GM12878 (cell line): Measurements from ENCODE around the gene CLDN12. TPM values are rescaled to one million over a fixed set of nuclear protein-coding genes. Genes with fewer than 3 reads are reported as not detected.

ENCODE experiments used
- ATAC-seq: fragments of 200-7000 bp; cut with Tn5 transposase; 3 replicates; pipeline ENCODE4 v1.9.1; 2020; ENCODE audit warnings: mild to moderate bottlenecking, moderate library complexity
- BruUV-seq: library from RNA; stranded (reverse); fragments of 400-500 nt; replicated peaks from 2 replicates; lab custom pipeline; 2021; lab: Mats Ljungman, UMichigan
- CTCF ChIA-PET: fragments of 300-600 bp; sonication (Branson Sonifier 250); formaldehyde crosslinking; extraction: SDS; loops from one replicate; lab custom pipeline; 2021; ENCODE audit warnings: inconsistent platforms; lab: Yijun Ruan, JAX
- POLR2A ChIA-PET: fragments of 350-600 bp; formaldehyde crosslinking; extraction: SDS; loops from one replicate; lab custom pipeline; 2021; ENCODE audit warnings: inconsistent platforms; lab: Charles Lee
- RAD21 ChIA-PET: fragments of 300-600 bp; sonication (Branson Sonifier 250); formaldehyde crosslinking; loops from one replicate; lab custom pipeline; 2023; ENCODE audit warnings: antibody characterized with exemption; ENCODE audit not compliant: unreplicated experiment; lab: Charles Lee
- SMC1A ChIA-PET: fragments of 300-600 bp; sonication (Branson Sonifier 250); formaldehyde crosslinking; loops from one replicate; lab custom pipeline; 2023; ENCODE audit not compliant: unreplicated experiment, uncharacterized antibody; lab: Charles Lee
- DNase-seq: peaks from one replicate; pipeline ENCODE4 v3.0.0-alpha.2; 2011; ENCODE audit warnings: low read depth, low spot score
- FAIRE-seq: peaks from 3 replicates; lab custom pipeline; 2011; peaks lifted over from hg19 to GRCh38; lab: Jason Lieb, UNC
- H2AFZ ChIP-seq: 2 replicates; pipeline ENCODE4 v1.6.0; 2011; ENCODE audit warnings: low read depth, low read length, control low read depth; ENCODE audit not compliant: control insufficient read depth
- H3K27ac ChIP-seq: 2 replicates; pipeline ENCODE4 v1.5.1; 2011; ENCODE audit warnings: control low read depth; ENCODE audit not compliant: control insufficient read depth, insufficient read depth
- H3K27me3 ChIP-seq, 2 experiments: replicated peaks in 1 of 2; 2 replicates each; pipeline versions ENCODE4 v1.6.0 to v1.6.1; 2011; ENCODE audit warnings: low read length in 1 of 2; ENCODE audit not compliant: control insufficient read depth in 2 of 2, insufficient read depth in 2 of 2
- H3K36me3 ChIP-seq, 2 experiments: 2 replicates each; pipeline ENCODE4 v1.5.1; 2011; ENCODE audit warnings: low read length in 1 of 2; ENCODE audit not compliant: control insufficient read depth in 2 of 2, insufficient read depth in 2 of 2
- H3K4me1 ChIP-seq: 2 replicates; pipeline ENCODE4 v1.6.1; 2011; ENCODE audit warnings: mild to moderate bottlenecking, low read length, moderate library complexity, mixed read lengths; ENCODE audit not compliant: control insufficient read depth, insufficient read depth
- H3K4me2 ChIP-seq: 2 replicates; pipeline ENCODE4 v1.6.0; 2011; ENCODE audit warnings: control low read depth; ENCODE audit not compliant: control insufficient read depth, insufficient read depth
- H3K4me3 ChIP-seq: fragments of 200-600 bp; sonication (generic); 2 replicates; pipeline ENCODE4 v1.5.1; 2016
- H3K79me2 ChIP-seq: 2 replicates; pipeline ENCODE4 v1.6.0; 2011; ENCODE audit warnings: low read length; ENCODE audit not compliant: control insufficient read depth, insufficient read depth
- H3K9ac ChIP-seq: 2 replicates; pipeline ENCODE4 v1.8.0; 2011; ENCODE audit warnings: low read length, control low read depth, mixed read lengths; ENCODE audit not compliant: control insufficient read depth, insufficient read depth
- H3K9me3 ChIP-seq: replicated peaks from 3 replicates; pipeline ENCODE4 v1.5.1; 2011; ENCODE audit warnings: mild to moderate bottlenecking, low read length; ENCODE audit not compliant: control insufficient read depth, insufficient read depth
- H4K20me1 ChIP-seq: 2 replicates; pipeline ENCODE4 v1.6.0; 2011; ENCODE audit not compliant: control insufficient read depth, insufficient read depth
- BRCA1 ChIP-seq: IDR thresholded peaks from 2 replicates; pipeline ENCODE4 v1.6.1; 2011; ENCODE audit warnings: low read depth, low read length, improper control_type of control experiment
- CHD4 ChIP-seq: fragments of 200-600 bp; sonication (generic); IDR thresholded peaks from 2 replicates; pipeline ENCODE4 v1.6.1; 2016; ENCODE audit warnings: mild to moderate bottlenecking
- CREB1 ChIP-seq: IDR thresholded peaks from 2 replicates; pipeline ENCODE4 v1.6.1; 2012; ENCODE audit warnings: low read depth, mild to moderate bottlenecking, inconsistent platforms
- EP300 ChIP-seq, 2 experiments: fragments of 150-350 bp in 1 of 2; IDR thresholded peaks; 2 replicates each; pipeline ENCODE4 v1.6.1; 2011 to 2012; ENCODE audit warnings: low read depth in 2 of 2, low read length in 2 of 2, borderline replicate concordance in 1 of 2, improper control_type of control experiment in 1 of 2, inconsistent platforms in 1 of 2; ENCODE audit not compliant: control insufficient read depth in 1 of 2
- HCFC1 ChIP-seq: fragments of 150-350 bp; IDR thresholded peaks from 2 replicates; pipeline ENCODE4 v1.6.1; 2014; ENCODE audit warnings: low read length
- IKZF1 ChIP-seq: fragments of 450-650 bp; conservative IDR thresholded peaks from 2 replicates; pipeline ENCODE4 v1.6.1; 2017; ENCODE audit warnings: antibody characterized with exemption, mild to moderate bottlenecking
- IRF4 ChIP-seq: IDR thresholded peaks from 2 replicates; pipeline ENCODE4 v1.6.1; 2011; ENCODE audit warnings: low read depth, low read length
- JUND ChIP-seq: IDR thresholded peaks from 2 replicates; pipeline ENCODE4 v1.6.1; 2012; ENCODE audit warnings: low read depth, mild to moderate bottlenecking, low read length, improper control_type of control experiment, moderate library complexity
- MYC ChIP-seq: IDR thresholded peaks from 2 replicates; pipeline ENCODE4 v1.6.1; 2011; ENCODE audit warnings: mild to moderate bottlenecking, low read length, moderate library complexity, inconsistent platforms; ENCODE audit not compliant: insufficient read depth, insufficient replicate concordance, insufficient read length, severe bottlenecking
- NFIC ChIP-seq: IDR thresholded peaks from 2 replicates; pipeline ENCODE4 v1.6.1; 2012; ENCODE audit warnings: low read depth, mild to moderate bottlenecking, inconsistent platforms, low read length, moderate library complexity
- NR2F1 ChIP-seq: fragments of 450-650 bp; conservative IDR thresholded peaks from 2 replicates; pipeline ENCODE4 v1.6.1; 2017; ENCODE audit warnings: mild to moderate bottlenecking
- PAX5 ChIP-seq: IDR thresholded peaks from 2 replicates; pipeline ENCODE4 v1.6.1; 2011; ENCODE audit warnings: low read depth, low read length, borderline replicate concordance
- RAD51 ChIP-seq: fragments of 450-650 bp; IDR thresholded peaks from 2 replicates; pipeline ENCODE4 v1.6.1; 2016; ENCODE audit warnings: moderate library complexity, mild to moderate bottlenecking, inconsistent platforms
- RB1 ChIP-seq: fragments of 450-650 bp; formaldehyde crosslinking; IDR thresholded peaks from 2 replicates; pipeline ENCODE4 v1.6.1; 2017; ENCODE audit warnings: mild to moderate bottlenecking, borderline replicate concordance
- SP1 ChIP-seq: IDR thresholded peaks from one replicate; pipeline ENCODE4 v1.6.1; 2011; ENCODE audit warnings: low read depth, low read length
- TBL1XR1 ChIP-seq: IDR thresholded peaks from 2 replicates; pipeline ENCODE4 v1.6.1; 2012; ENCODE audit warnings: low read depth, low read length, improper control_type of control experiment
- ZNF217 ChIP-seq: fragments of 450-650 bp; IDR thresholded peaks from 2 replicates; pipeline ENCODE4 v1.6.1; 2017; ENCODE audit warnings: antibody characterized with exemption, mild to moderate bottlenecking
- ZNF274 ChIP-seq: IDR thresholded peaks from one replicate; pipeline ENCODE4 v1.8.0; 2011; ENCODE audit not compliant: insufficient read length, insufficient read depth
- ZZZ3 ChIP-seq: IDR thresholded peaks from 2 replicates; pipeline ENCODE4 v1.6.1; 2011; ENCODE audit warnings: low read depth; ENCODE audit not compliant: control insufficient read depth, insufficient read length
- WGBS: methylation state at CpG from one replicate; pipeline ENCODE4 v1.1.6; 2016; ENCODE audit warnings: low lambda C conversion rate; ENCODE audit not compliant: insufficient replicate concordance, insufficient coverage; ENCODE audit errors: missing lambda C conversion rate; 5-methylcytosine and 5-hydroxymethylcytosine counted together
- in situ Hi-C: fragments of 300-500 bp; cut with MboI; formaldehyde crosslinking; loops from 9 replicates; pipeline ENCODE4 v1.14.3; 2018; ENCODE audit warnings: mixed read lengths
- intact Hi-C: fragments of 100-400 bp; cut with micrococcal nuclease; formaldehyde crosslinking; loops from one replicate; pipeline ENCODE4 v1.14.2; 2022; ENCODE audit not compliant: unreplicated experiment
- polyA plus RNA-seq, 11 experiments: library from polyadenylated mRNA; depleted of rRNA in 4 of 11; unstranded in 6 of 11; stranded (reverse) in 5 of 11; fragments of >200 nt; fragmentation: Nextera tagmentation in 4 of 11; fragmentation: Illumina TruSeq in 1 of 11; extraction: Ambion mirVana in 4 of 11; extraction: Trizol in 1 of 11; gene quantifications; 1 replicate in 1 of 11; 2 replicates in 10 of 11; pipeline versions ENCODE4 v1.2.1 to v1.2.3, GENCODE V29; 2011 to 2016; ENCODE audit warnings: inconsistent platforms in 2 of 11, missing spikeins in 2 of 11, low read depth in 1 of 11
- total RNA-seq, 4 experiments: library from RNA; depleted of rRNA in 3 of 4; stranded (reverse); fragments of >200 nt in 3 of 4; fragmentation: Illumina TruSeq in 1 of 4; extraction: Trizol in 1 of 4; gene quantifications; 2 replicates each; pipeline versions ENCODE4 v1.2.1 to v1.2.3, GENCODE V29; 2013 to 2021
- TF ChIP-seq, protein P1 (sequence below): fragments of 450-650 bp; IDR thresholded peaks from 2 replicates; pipeline ENCODE4 v1.6.1; 2017; ENCODE audit warnings: borderline replicate concordance
- TF ChIP-seq, protein P2 (sequence below): fragments of 450-650 bp; IDR thresholded peaks from 2 replicates; pipeline ENCODE4 v1.6.1; 2017; ENCODE audit warnings: low read depth, mild to moderate bottlenecking, moderate library complexity
- TF ChIP-seq, protein P3 (sequence below): IDR thresholded peaks from 2 replicates; pipeline ENCODE4 v1.6.1; 2012; ENCODE audit warnings: low read depth, low read length, improper control_type of control experiment

Gene CLDN12
- total and polyA plus RNA-seq, 10 of the 15 experiments (the other 5 are each of a cell fraction or from before 2014, with no cell fraction given): 3.1 to 41.1 (median 6.8) TPM

DNA sequence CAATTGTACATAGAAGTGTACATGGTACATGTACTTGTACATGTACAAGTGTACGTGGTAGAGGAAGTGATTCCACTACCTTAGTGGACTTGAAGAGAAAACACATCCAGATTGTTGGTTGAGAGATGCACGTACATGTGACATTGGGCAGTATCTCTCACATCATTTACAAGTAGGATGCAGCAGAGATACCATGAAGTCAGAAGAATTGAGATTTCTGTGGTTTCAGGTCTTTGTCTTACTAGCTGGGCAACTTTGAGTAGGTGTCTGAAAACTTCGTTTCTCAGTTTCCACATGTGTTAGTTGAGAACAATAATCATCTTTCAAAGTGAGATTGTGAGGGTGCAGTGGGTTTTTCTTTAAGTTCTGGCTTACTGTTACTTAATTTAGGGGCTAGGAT lies 21.5 kb downstream of the CLDN12 start:
- peak; percentile 94 for ATAC-seq
- RAD21 ChIA-PET: interaction anchor here (0.8 to 1.6 kb wide), 3 partner anchors 112 to 184 kb away, joined by 3 read pairs; no protein-coding TSS in a partner anchor
- TF ChIP-seq SP1 (no peak), ZNF274 (no peak), NFIC (no peak), RB1 (no peak), CREB1 (0 out of 2 replicates have a peak, but pooled peaks have one; percentile 43), PAX5 (no peak), RAD51 (peak; percentile 64), CHD4 (no peak), EP300 (IDR thresholded peaks at IDR 0.05; ENCODE audit: borderline replicate concordance in 1 of 2, control insufficient read depth in 1 of 2, low read depth in 2 of 2, low read length in 2 of 2) (peak; percentile 67 to 86; a peak in 3 of 4 replicates), IKZF1 (peak; percentile 49; the same call in 1 of the 2 replicates), NR2F1 (no peak), IRF4 (peak; percentile 16; the same call in 1 of the 2 replicates), ZNF217 (no peak; the same call in 1 of the 2 replicates), BRCA1 (no peak), JUND (no peak), ZZZ3 (no peak), HCFC1 (no peak), TBL1XR1 (no peak), MYC (no peak)
- TF ChIP-seq, protein P1, sequence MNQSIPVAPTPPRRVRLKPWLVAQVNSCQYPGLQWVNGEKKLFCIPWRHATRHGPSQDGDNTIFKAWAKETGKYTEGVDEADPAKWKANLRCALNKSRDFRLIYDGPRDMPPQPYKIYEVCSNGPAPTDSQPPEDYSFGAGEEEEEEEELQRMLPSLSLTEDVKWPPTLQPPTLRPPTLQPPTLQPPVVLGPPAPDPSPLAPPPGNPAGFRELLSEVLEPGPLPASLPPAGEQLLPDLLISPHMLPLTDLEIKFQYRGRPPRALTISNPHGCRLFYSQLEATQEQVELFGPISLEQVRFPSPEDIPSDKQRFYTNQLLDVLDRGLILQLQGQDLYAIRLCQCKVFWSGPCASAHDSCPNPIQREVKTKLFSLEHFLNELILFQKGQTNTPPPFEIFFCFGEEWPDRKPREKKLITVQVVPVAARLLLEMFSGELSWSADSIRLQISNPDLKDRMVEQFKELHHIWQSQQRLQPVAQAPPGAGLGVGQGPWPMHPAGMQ: no peak
- TF ChIP-seq, protein P2, sequence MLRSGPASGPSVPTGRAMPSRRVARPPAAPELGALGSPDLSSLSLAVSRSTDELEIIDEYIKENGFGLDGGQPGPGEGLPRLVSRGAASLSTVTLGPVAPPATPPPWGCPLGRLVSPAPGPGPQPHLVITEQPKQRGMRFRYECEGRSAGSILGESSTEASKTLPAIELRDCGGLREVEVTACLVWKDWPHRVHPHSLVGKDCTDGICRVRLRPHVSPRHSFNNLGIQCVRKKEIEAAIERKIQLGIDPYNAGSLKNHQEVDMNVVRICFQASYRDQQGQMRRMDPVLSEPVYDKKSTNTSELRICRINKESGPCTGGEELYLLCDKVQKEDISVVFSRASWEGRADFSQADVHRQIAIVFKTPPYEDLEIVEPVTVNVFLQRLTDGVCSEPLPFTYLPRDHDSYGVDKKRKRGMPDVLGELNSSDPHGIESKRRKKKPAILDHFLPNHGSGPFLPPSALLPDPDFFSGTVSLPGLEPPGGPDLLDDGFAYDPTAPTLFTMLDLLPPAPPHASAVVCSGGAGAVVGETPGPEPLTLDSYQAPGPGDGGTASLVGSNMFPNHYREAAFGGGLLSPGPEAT: peak; percentile 73
- TF ChIP-seq, protein P3, sequence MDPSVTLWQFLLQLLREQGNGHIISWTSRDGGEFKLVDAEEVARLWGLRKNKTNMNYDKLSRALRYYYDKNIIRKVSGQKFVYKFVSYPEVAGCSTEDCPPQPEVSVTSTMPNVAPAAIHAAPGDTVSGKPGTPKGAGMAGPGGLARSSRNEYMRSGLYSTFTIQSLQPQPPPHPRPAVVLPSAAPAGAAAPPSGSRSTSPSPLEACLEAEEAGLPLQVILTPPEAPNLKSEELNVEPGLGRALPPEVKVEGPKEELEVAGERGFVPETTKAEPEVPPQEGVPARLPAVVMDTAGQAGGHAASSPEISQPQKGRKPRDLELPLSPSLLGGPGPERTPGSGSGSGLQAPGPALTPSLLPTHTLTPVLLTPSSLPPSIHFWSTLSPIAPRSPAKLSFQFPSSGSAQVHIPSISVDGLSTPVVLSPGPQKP: no peak

More for the DNA sequence above, 21.5 kb downstream of the CLDN12 start:
- peak; percentile 53 for DNase-seq
- ChIA-PET POLR2A (no interaction called here), CTCF (interaction anchor here (1.0 to 8.2 kb wide), 2 partner anchors 112 to 161 kb away, joined by 4 to 50 read pairs; no protein-coding TSS in a partner anchor), SMC1A (interaction anchor here (0.9 to 1.5 kb wide), 4 partner anchors 9 to 112 kb away, joined by 3 read pairs; no protein-coding TSS in a partner anchor)
- Histone ChIP-seq H3K4me2 (0 out of 2 replicates have a peak overlapping the region, but pooled peaks have one; percentile 4), H3K4me1 (peaks cover 10% of the 10 kb centered on the region), H2AFZ (no peak overlapping the region), H3K27ac (no peak overlapping the region), H3K9ac (no peak overlapping the region), H3K9me3 (no peaks in the 10 kb centered on the region), H3K79me2 (no peaks in the 10 kb centered on the region), H3K36me3 (no peaks in the 10 kb centered on the region), H3K27me3 (no peaks in the 10 kb centered on the region), H3K4me3 (no peak overlapping the region), H4K20me1 (no peaks in the 10 kb centered on the region)
- peak; percentile 85 for FAIRE-seq
- BruUV-seq: no TSS peak
- WGBS: 22% methylated on average over 3 of the region's 3 CpGs
- in situ Hi-C loops (no loop called here), intact Hi-C loops (loop anchor here (5.0 kb wide), 1 partner anchor 802 kb away; no protein-coding TSS in a partner anchor)
